NCI-H226 (cell line): ENCODE measurements around the gene STK32B.
A peak's percentile ranks its signal among the peaks of the same experiment; 100 is the strongest.
"Not testable (repeated sequence)": the region's sequence is repeated elsewhere in the genome, so short reads cannot be mapped to it uniquely, and the experiment has no call there.

Experiments used
- DNase-seq: peaks from one replicate; pipeline ENCODE4 v3.0.0-alpha.2; 2015

STK32B gene

DNA sequence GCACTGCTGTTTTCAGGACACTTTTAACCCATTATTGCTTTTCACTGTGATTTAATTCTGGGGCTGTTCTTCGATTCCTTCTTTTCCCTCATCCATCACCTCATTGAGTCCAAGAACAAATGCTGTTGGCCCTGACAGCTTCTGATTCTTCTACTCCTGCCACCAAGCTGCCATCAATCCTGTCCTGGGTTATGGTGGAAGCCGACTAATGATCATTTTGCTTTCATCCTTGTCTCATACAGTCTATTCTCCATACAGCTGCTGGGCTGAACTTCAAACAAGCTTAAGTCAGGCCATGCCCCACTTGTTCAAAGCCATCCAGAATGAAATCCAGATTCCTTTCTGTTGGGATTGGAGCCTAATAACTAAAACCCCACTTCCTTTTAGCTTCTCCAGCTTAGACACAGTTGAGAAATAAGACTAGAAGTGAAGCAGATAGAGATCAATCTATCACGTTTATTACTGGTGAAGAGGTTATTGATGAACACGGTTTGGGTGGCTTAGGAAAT, 161.9 kb downstream of the STK32B start:
- no peak for DNase-seq

GRCh38 chr4:5215321-5215720, 164.0 kb downstream of the STK32B start:
- no peak for DNase-seq

- no peak for DNase-seq
These were observed 166.1 kb downstream of the STK32B start for GRCh38 chr4:5217421-5217820.

GRCh38 chr4:5218376-5219069, 167.2 kb downstream of the STK32B start:
- no peak for DNase-seq

GRCh38 chr4:5220028-5220427, 168.7 kb downstream of the STK32B start:
- peak; percentile 13 for DNase-seq

- DNase-seq = no peak
These were observed 170.8 kb downstream of the STK32B start for GRCh38 chr4:5222047-5222446.

DNA sequence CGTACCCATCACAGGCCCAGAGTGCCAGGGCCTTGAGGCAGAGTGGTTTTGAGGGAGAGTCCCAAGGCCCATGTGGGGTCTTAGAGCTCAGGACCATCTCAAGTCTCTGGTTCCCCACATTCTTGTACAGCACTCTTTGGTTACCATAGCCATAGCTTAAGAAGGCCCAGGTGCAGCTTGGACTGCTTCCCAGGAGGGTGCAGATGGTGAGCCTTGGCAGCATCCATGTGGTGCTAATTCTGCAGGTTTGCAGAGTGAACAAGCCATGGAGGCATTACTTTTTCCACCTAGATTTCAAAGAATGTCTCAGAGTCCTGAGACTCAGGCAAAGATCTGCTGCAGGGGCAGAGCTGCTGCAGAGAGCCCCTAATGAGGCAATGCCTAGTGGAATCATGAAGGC, 171.7 kb downstream of the STK32B start:
- DNase-seq = no peak

GRCh38 chr4:5224340-5224739, 173.1 kb downstream of the STK32B start:
- no peak for DNase-seq

DNA sequence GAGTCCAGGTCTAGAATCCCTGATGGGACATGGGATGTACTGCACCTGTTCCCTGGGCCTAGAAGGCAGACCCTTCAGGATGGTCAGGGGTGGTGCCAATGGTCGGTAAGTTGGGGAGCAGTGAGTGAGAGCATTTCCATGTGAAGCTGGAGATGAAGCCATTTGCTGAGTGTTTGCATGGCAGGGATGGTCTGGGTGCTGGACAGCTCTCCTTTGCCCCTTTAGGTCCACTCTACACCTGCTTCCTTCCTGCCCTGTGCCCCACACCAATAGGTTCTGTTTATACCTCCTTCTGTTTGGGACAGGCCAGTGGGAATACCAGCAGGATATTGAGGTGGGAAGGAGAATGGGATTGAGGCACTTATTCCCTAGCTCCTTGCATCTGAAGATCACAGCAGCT, 181.3 kb downstream of the STK32B start:
- DNase-seq = no peak

DNA sequence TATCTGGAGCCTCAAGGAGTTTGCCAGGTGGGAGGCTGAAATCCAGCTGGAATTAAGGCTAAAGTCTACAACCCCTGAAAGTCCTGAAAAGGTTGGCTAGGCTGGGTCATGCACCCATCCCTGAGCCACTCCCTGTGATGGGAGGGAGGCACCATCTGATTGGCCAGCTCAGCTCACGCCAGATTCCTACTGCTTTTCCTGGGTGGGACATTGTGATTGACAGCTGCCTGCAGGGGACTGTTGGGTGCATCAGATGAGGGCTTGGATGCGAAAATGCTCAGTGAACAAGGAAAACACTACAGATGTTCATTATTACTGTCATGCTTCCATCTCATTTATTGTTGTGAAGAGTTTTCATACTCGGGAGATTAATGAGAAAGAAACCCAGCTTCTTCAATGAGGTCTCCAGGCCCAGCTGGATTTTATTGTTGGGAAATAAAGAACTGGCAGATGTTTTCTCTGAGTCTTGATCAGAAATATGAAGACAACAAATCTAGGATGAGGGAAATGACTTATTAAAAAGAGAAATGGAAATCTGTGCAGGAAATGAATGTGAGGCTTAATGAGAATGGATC, 185.9 kb downstream of the STK32B start:
- no peak for DNase-seq

GRCh38 chr4:5238173-5238572, 186.9 kb downstream of the STK32B start:
- DNase-seq = no peak

DNA sequence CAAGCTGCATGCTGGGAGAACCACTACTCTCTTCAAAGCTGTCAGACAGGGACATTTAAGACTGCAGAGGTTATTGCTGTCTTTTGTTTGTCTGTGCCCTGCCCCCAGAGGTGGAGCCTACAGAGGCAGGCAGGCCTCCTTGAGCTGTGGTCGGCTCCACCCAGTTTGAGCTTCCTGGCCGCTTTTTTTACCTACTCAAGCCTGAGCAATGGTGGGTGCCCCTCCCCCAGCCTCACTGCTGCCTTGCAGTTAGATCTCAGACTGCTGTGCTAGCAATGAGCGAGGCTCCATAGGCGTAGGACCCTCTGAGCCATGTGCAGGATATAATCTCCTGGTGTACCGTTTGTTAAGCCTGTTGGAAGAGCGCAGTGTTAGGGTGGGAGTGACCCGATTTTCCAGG, 195.8 kb downstream of the STK32B start:
- not testable (repeated sequence) for DNase-seq

- no peak for DNase-seq
These were observed 196.5 kb downstream of the STK32B start for GRCh38 chr4:5247735-5248134.

GRCh38 chr4:5249727-5250126, 198.4 kb downstream of the STK32B start:
- no peak for DNase-seq

GRCh38 chr4:5250536-5250935, 199.3 kb downstream of the STK32B start:
- DNase-seq = not testable (repeated sequence)

DNA sequence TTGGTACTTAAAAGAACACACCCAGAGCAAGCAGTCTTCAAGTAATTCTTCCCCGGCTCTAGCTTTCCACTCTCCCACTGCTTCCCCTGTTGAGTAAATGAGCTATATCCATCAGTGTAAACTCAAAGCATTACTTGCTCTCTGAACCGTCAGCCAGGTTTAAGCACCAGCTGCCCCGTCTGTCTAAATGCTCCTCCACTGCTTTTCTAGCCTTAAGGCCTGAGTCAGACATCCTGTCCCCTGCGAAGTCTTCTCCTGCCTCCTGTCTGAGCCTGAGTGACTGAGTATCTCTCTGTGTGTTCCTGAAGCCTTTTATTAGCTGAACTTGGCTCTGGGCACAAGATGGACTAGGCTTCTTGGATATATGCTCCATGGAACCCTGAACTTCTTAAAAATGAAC, 205.1 kb downstream of the STK32B start:
- DNase-seq = no peak

DNA sequence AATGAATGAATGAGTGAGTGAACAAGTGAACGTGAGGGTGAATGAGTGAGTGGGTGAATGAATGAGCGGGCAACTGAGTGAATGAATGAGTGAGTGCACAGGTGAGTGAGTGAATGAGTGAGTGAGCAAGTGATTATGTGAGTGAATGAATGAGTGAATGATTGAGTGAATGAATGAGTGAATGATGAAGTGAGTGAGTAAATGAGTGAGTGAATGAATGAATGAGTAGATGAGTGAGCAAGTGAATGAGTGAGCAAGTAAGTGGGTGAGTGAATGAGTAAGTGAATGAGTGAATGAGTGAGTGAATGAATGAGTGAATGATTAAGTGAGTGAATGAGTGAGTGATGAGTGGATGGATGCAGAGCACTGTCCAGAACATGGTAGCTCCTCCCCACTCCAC, 205.8 kb downstream of the STK32B start:
- no peak for DNase-seq

GRCh38 chr4:5259471-5259870, 208.2 kb downstream of the STK32B start:
- no peak for DNase-seq

DNA sequence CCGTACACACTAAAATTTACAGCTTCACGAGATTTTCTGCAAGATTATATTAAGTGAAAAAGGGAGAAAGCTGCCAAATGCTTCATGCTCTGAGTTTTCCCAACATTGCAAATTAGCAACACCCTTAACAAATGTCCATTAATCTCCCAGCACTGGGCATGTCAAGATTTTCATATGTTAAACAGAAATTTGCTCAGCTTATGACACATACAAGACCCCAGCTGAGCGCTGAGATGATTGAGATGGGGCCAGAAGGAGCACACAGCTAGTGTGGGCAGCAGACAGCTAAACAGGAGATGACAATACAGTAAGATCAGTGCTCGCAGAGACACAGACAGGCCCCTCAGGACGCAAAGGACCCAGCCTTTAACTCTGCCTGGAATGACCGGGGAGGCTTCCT, 208.8 kb downstream of the STK32B start:
- no peak for DNase-seq

GRCh38 chr4:5261866-5262265, 210.6 kb downstream of the STK32B start:
- no peak for DNase-seq

GRCh38 chr4:5266991-5267390, 215.7 kb downstream of the STK32B start:
- DNase-seq = no peak

GRCh38 chr4:5267408-5267807, 216.1 kb downstream of the STK32B start:
- DNase-seq = no peak

DNA sequence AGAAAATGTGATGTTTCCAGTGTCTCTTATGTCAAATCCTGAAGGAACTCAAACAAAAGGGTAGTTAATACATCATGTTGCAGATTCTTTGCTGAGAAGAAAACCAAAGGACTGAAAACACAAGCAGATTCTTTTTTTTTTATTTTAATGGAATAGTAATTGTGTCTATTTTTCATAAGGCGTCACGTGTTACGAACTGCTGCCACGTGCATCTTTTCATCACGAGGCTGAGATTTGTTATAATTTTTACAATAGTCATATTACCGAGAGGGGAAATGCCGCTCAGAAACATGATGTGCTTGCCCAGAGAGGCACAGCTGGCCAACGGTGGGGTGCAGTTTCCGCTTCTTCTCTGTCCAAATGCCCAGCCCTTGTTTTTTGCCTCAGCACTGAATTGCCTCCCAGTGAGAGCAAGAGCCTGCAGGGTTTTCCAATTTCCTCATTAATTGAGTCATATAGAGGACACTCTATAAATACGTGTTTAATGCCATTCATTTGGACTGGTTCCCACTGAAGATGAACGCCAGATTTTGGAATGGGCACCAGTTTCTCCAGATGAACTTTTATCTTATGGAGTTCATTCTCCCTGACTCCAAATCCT, 225.3 kb downstream of the STK32B start:
- no peak for DNase-seq

DNA sequence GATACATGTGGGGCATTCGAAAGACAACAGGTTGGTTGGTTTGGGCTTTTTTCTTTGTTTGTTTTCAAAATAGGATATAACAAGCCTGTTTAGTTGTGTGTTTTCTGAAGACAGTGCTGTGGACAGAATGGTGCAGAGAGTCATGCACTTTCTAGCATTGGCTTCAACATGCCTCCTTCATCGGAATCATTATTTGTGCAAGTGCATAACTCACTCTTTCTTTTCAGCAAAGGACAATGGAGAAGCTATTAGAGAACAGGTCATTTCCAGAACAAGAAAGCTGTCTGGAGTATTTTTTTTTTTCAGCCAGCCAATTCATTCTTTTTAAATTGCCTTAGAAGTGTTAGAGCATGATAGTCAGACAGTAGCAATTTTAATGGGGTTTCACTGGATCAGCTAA, 225.8 kb downstream of the STK32B start:
- no peak for DNase-seq
